Mesenchymal stem cell (in vitro differentiated cells and primary cell): ENCODE data around the gene HES4.
A peak's percentile ranks its signal among the peaks of the same experiment; 100 is the strongest.

Experiments used
- DNase-seq: peaks from one replicate; pipeline ENCODE4 v3.0.0-alpha.2; 2013
- H2AFZ ChIP-seq: one replicate; pipeline ENCODE4 v1.6.1; 2013; ENCODE audit warnings: low read depth, mild to moderate bottlenecking, control low read depth, inconsistent platforms, low read length, moderate library complexity
- H2AK5ac ChIP-seq: 2 replicates; pipeline ENCODE4 v1.6.1; 2013; ENCODE audit warnings: low read length, moderate library complexity, mild to moderate bottlenecking, inconsistent platforms; ENCODE audit not compliant: severe bottlenecking
- H2BK120ac ChIP-seq: one replicate; pipeline ENCODE4 v1.6.1; 2013; ENCODE audit warnings: low read depth, mild to moderate bottlenecking, inconsistent platforms, low read length, moderate library complexity
- H2BK12ac ChIP-seq, 2 experiments: one replicate each; pipeline ENCODE4 v1.6.1; 2013; ENCODE audit warnings: inconsistent platforms in 2 of 2, low read length in 2 of 2, mild to moderate bottlenecking in 2 of 2, moderate library complexity in 2 of 2, control low read depth in 1 of 2
- H2BK15ac ChIP-seq: one replicate; pipeline ENCODE4 v1.6.1; 2013; ENCODE audit warnings: mild to moderate bottlenecking, low read depth, inconsistent platforms; ENCODE audit not compliant: poor library complexity, severe bottlenecking
- H2BK5ac ChIP-seq: 2 replicates; pipeline ENCODE4 v1.6.1; 2013; ENCODE audit warnings: low read depth, mild to moderate bottlenecking, low read length, control low read depth, inconsistent platforms; ENCODE audit not compliant: poor library complexity, severe bottlenecking
- H3K14ac ChIP-seq, 2 experiments: one replicate each; pipeline ENCODE4 v1.6.1; 2013; ENCODE audit warnings: inconsistent platforms in 2 of 2, low read length in 2 of 2, control low read depth in 1 of 2, mild to moderate bottlenecking in 1 of 2, moderate library complexity in 1 of 2
- H3K18ac ChIP-seq, 2 experiments: one replicate each; pipeline ENCODE4 v1.6.1; 2013; ENCODE audit warnings: inconsistent platforms in 2 of 2, low read length in 2 of 2, control low read depth in 1 of 2, low read depth in 1 of 2, mild to moderate bottlenecking in 1 of 2
- H3K23ac ChIP-seq, 2 experiments: one replicate each; pipeline ENCODE4 v1.6.1; 2013; ENCODE audit warnings: inconsistent platforms in 2 of 2, low read length in 2 of 2, mild to moderate bottlenecking in 2 of 2, moderate library complexity in 2 of 2, control low read depth in 1 of 2
- H3K27ac ChIP-seq: 2 replicates; pipeline ENCODE4 v1.5.1; 2013; ENCODE audit warnings: mild to moderate bottlenecking, moderate library complexity, low read length, control low read depth, inconsistent platforms; ENCODE audit not compliant: poor library complexity, severe bottlenecking
- H3K27me3 ChIP-seq, 2 experiments: 2 replicates each; pipeline versions ENCODE4 v1.6.1 to v1.7.0; 2013; ENCODE audit warnings: low read length in 2 of 2, mild to moderate bottlenecking in 2 of 2, moderate library complexity in 2 of 2, control low read depth in 1 of 2, inconsistent platforms in 1 of 2; ENCODE audit not compliant: control insufficient read depth in 1 of 2, insufficient read depth in 1 of 2
- H3K36me3 ChIP-seq, 2 experiments: 2 replicates each; pipeline versions ENCODE4 v1.6.1 to v1.7.0; 2013; ENCODE audit warnings: low read length in 2 of 2, control low read depth in 1 of 2, inconsistent platforms in 1 of 2, low read depth in 1 of 2, mild to moderate bottlenecking in 1 of 2; ENCODE audit not compliant: insufficient read depth in 2 of 2, control insufficient read depth in 1 of 2
- H3K4ac ChIP-seq, 2 experiments: one replicate each; pipeline ENCODE4 v1.6.1; 2013; ENCODE audit warnings: inconsistent platforms in 2 of 2, low read length in 2 of 2, mild to moderate bottlenecking in 2 of 2, moderate library complexity in 2 of 2, control low read depth in 1 of 2, low read depth in 1 of 2
- H3K4me1 ChIP-seq: 2 replicates; pipeline ENCODE4 v1.6.1; 2013; ENCODE audit warnings: low read depth, low read length, control low read depth; ENCODE audit not compliant: control insufficient read depth, insufficient read depth
- H3K4me2 ChIP-seq: 2 replicates; pipeline ENCODE4 v1.6.1; 2013; ENCODE audit warnings: low read length, mild to moderate bottlenecking, inconsistent platforms; ENCODE audit not compliant: poor library complexity, severe bottlenecking
- H3K4me3 ChIP-seq, 2 experiments: 2 replicates each; pipeline versions ENCODE4 v1.5.1 to v1.7.0; 2013; ENCODE audit warnings: low read length in 2 of 2, mild to moderate bottlenecking in 2 of 2, control low read depth in 1 of 2, low read depth in 1 of 2; ENCODE audit not compliant: insufficient read depth in 1 of 2
- H3K79me1 ChIP-seq: replicated peaks from 2 replicates; pipeline ENCODE4 v1.6.1; 2013; ENCODE audit warnings: mild to moderate bottlenecking, control low read depth, low read length, inconsistent platforms; ENCODE audit not compliant: poor library complexity, severe bottlenecking
- H3K9ac ChIP-seq: 2 replicates; pipeline ENCODE4 v1.7.0; 2013; ENCODE audit warnings: mild to moderate bottlenecking, low read length, moderate library complexity
- H3K9me3 ChIP-seq: 2 replicates; pipeline ENCODE4 v1.7.0; 2013; ENCODE audit warnings: mild to moderate bottlenecking, low read length; ENCODE audit not compliant: control insufficient read depth
- H4K8ac ChIP-seq: one replicate; pipeline ENCODE4 v1.6.1; 2013; ENCODE audit warnings: inconsistent platforms, mild to moderate bottlenecking, low read length, moderate library complexity
- H4K91ac ChIP-seq: one replicate; pipeline ENCODE4 v1.6.1; 2013; ENCODE audit warnings: mild to moderate bottlenecking, low read length, inconsistent platforms
- WGBS: methylation state at CpG from one replicate; pipeline ENCODE4 v1.1.7; 2013; ENCODE audit warnings: mixed read lengths; 5-methylcytosine and 5-hydroxymethylcytosine counted together

Gene HES4

DNA sequence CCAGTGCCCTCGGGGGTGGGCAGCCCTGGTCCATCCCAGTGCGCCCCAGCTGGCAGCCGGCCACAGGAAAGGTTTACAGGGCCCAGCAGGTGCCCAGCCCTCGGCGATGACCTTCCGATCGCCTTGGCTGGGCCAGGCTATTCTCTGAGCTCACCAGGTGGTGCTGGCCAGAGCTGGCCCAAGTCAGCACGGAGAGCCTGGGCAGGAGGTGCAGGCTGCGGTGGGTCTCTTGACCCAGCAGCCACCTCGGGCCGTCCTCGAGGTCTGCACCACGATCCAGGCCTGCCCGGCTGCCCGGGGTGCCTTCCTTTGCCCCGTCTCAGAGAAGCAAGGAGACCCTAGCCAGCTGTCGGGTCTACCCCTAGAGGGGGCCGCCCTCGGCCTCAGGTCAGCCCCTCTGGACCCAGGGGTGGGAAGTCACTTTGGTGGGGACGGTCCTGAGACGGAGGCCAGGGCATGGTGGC is 18.4 kb downstream of the HES4 start:
- H2BK5ac ChIP-seq = no peak overlapping the region
- no peak overlapping the region for H2BK120ac ChIP-seq
- no peak overlapping the region for H2BK12ac ChIP-seq
- no peak overlapping the region for H3K9ac ChIP-seq
- peaks cover 9% of the 10 kb centered on the region for H3K4me1 ChIP-seq
- no peaks in the 10 kb centered on the region for H3K36me3 ChIP-seq
- no peaks in the 10 kb centered on the region for H3K9me3 ChIP-seq
- DNase-seq = no peak
- H2BK15ac ChIP-seq = no peak overlapping the region
- no peak overlapping the region for H3K27ac ChIP-seq
- H3K14ac ChIP-seq = no peak overlapping the region
- H3K27me3 ChIP-seq = peaks cover 22 to 69% of the 10 kb centered on the region in 2 experiments
- 77% methylated on average over 21 of the region's 21 CpGs for WGBS
- no peak overlapping the region for H3K4me3 ChIP-seq
- H3K4ac ChIP-seq = no peak overlapping the region
- no peak overlapping the region for H2AK5ac ChIP-seq
- no peak overlapping the region for H3K4me2 ChIP-seq
- H3K23ac ChIP-seq = no peak overlapping the region
- no peak overlapping the region for H3K18ac ChIP-seq
- H3K79me1 ChIP-seq = no peaks in the 10 kb centered on the region
- H2AFZ ChIP-seq = no peak overlapping the region
- no peak overlapping the region for H4K91ac ChIP-seq
- no peak overlapping the region for H4K8ac ChIP-seq

DNA sequence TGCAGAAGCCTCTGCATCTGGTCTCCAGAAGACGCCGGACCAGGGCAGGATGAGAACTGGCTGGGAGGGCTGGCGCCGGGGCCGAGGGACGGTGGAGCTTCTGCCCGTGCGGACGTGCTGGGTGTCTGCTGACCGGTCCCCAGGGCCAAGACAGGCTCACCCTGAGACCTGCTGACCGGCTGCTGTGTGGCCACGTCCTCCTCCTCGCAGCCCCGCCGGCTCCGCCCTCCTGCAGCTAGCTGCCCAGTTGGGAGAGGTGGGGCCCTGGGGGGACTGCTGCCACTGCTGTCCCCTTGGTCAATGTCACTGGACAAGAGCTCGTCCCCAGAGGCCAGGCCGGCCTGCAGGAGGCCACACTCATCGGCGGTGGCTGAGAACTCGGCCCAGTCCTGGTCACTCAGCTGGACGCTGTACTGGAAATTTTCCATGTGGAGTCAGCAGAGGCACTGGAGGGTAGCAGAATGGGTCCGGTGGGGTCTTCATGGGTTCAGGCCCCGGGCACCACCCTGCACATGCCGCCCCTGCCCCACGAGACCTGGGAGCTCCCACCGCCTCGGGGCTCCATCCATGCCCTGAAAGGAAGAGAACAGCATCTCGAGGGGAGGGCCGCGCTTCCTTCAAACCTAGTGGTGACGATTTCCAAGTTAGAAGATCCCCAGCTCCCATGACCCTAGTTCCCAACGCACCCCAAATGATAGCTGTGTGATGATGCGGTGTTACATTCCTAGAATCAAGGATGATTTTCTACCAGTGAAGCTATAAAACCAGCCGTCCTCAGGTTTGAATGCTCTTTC is 19.1 kb downstream of the HES4 start:
- no peak overlapping the region for H2AFZ ChIP-seq
- H2BK12ac ChIP-seq = no peak overlapping the region
- no peak overlapping the region for H2BK5ac ChIP-seq
- no peak overlapping the region for H3K27ac ChIP-seq
- H2BK15ac ChIP-seq = no peak overlapping the region
- H3K36me3 ChIP-seq = no peaks in the 10 kb centered on the region
- peak overlapping the region in 1 of 2 experiments; percentile 6 for H3K4ac ChIP-seq
- H3K4me1 ChIP-seq = peaks cover 16% of the 10 kb centered on the region
- DNase-seq = no peak
- no peak overlapping the region for H3K14ac ChIP-seq
- H2AK5ac ChIP-seq = no peak overlapping the region
- 82% methylated on average over 33 of the region's 35 CpGs for WGBS
- H3K4me2 ChIP-seq = no peak overlapping the region
- H3K18ac ChIP-seq = no peak overlapping the region
- H4K91ac ChIP-seq = no peak overlapping the region
- no peak overlapping the region for H3K4me3 ChIP-seq
- no peak overlapping the region for H2BK120ac ChIP-seq
- H3K23ac ChIP-seq = no peak overlapping the region
- no peak overlapping the region for H3K9ac ChIP-seq
- H3K27me3 ChIP-seq = peaks cover 22 to 69% of the 10 kb centered on the region in 2 experiments
- H3K79me1 ChIP-seq = no peaks in the 10 kb centered on the region
- H4K8ac ChIP-seq = no peak overlapping the region
- no peaks in the 10 kb centered on the region for H3K9me3 ChIP-seq

DNA sequence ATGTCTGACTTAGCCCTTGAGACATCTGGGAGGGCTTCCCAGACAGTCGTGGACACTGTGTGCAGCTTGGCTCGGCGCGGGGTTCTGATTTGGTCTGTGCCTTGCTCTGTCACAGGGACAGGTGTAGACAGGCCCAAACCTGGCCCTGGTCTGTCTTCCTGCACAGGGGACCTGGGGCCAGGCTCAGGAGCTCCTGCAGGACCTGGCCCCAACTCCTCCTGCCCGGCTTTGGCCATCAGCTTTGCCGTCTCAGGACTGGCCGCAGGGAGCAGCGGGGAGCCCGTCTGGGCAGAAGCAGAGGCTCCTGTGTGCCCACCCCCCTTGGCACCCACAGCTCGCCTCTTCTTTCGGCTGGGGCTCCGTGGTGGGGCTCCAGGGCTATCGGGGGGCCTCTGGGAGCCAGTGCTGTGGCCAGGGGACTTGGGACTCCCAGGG is 19.7 kb downstream of the HES4 start:
- Histone ChIP-seq H3K9ac (no peak overlapping the region), H3K4me2 (no peak overlapping the region), H3K4me3 (no peak overlapping the region), H3K14ac (no peak overlapping the region), H2BK15ac (no peak overlapping the region), H2AK5ac (no peak overlapping the region), H3K36me3 (peaks cover 0 to 2% of the 10 kb centered on the region in 2 experiments), H2AFZ (no peak overlapping the region), H3K79me1 (no peaks in the 10 kb centered on the region), H2BK5ac (no peak overlapping the region), H3K4me1 (peaks cover 17% of the 10 kb centered on the region), H4K91ac (no peak overlapping the region), H3K23ac (no peak overlapping the region), H3K27me3 (peaks cover 19 to 69% of the 10 kb centered on the region in 2 experiments), H4K8ac (no peak overlapping the region), H3K9me3 (no peaks in the 10 kb centered on the region), H3K27ac (no peak overlapping the region), H3K18ac (no peak overlapping the region), H2BK12ac (no peak overlapping the region), H3K4ac (peak overlapping the region in 1 of 2 experiments; percentile 6), H2BK120ac (no peak overlapping the region)
- DNase-seq = no peak
- WGBS = 89% methylated on average over 13 of the region's 13 CpGs

DNA sequence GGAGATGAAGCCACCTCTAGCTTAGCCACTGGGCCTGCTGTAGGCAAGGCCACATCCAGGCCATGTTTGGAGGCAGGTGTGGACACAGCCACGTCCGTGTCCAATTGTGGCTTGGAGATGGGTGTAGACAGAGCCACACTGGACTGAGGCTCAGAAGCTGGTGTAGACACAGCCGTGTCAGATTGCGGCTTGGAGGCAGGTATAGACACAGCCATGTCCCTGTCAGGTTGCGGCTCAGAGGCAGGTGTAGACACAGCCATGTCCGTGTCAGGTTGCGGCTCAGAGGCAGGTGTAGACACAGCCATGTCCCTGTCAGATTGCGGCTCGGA is 20.2 kb downstream of the HES4 start:
- H3K79me1 ChIP-seq = no peaks in the 10 kb centered on the region
- peaks cover 19 to 68% of the 10 kb centered on the region in 2 experiments for H3K27me3 ChIP-seq
- no peak overlapping the region for H3K23ac ChIP-seq
- no peak overlapping the region for H2BK12ac ChIP-seq
- no peak overlapping the region for H3K4me2 ChIP-seq
- H2AK5ac ChIP-seq = no peak overlapping the region
- DNase-seq = no peak
- no peak overlapping the region for H3K4me3 ChIP-seq
- no peak overlapping the region for H3K4ac ChIP-seq
- H2AFZ ChIP-seq = no peak overlapping the region
- no peak overlapping the region for H3K9ac ChIP-seq
- H3K18ac ChIP-seq = no peak overlapping the region
- H2BK5ac ChIP-seq = no peak overlapping the region
- H3K9me3 ChIP-seq = no peaks in the 10 kb centered on the region
- H2BK120ac ChIP-seq = no peak overlapping the region
- H3K14ac ChIP-seq = no peak overlapping the region
- WGBS = 93% methylated on average over 9 of the region's 9 CpGs
- H3K36me3 ChIP-seq = peaks cover 0 to 4% of the 10 kb centered on the region in 2 experiments
- H4K91ac ChIP-seq = no peak overlapping the region
- no peak overlapping the region for H3K27ac ChIP-seq
- H3K4me1 ChIP-seq = peaks cover 17% of the 10 kb centered on the region
- no peak overlapping the region for H4K8ac ChIP-seq
- no peak overlapping the region for H2BK15ac ChIP-seq
